ENCODE data around the gene RMND1. TPM values are rescaled to one million over a fixed set of nuclear protein-coding genes. Genes with fewer than 3 reads are reported as not detected.

RMND1 gene
- total and polyA plus RNA-seq, 2 of the 13 experiments (the other 11 are each of a cell fraction or from before 2014, with no cell fraction given), result 34.0 to 72.5 TPM

- Histone ChIP-seq H3K9me3 (ENCODE audit: low read length) (no peaks in the 10 kb centered on the region), H2AFZ (ENCODE audit: low read length) (no peak overlapping the region), H3K4me2 (ENCODE audit: low read depth, low read length) (no peak overlapping the region), H3K9ac (ENCODE audit: insufficient read depth, low read depth, low read length) (no peak overlapping the region), H3K27ac (ENCODE audit: extremely low read length, insufficient read depth, low read length) (no peak overlapping the region), H3K4me3 (replicated peaks in 1 of 3; ENCODE audit: insufficient read depth in 1 of 3, low read depth in 2 of 3, low read length in 3 of 3) (no peak overlapping the region), H3K4me1 (ENCODE audit: insufficient read depth, low read length) (peaks cover 27% of the 10 kb centered on the region), H3K79me2 (ENCODE audit: insufficient read depth, low read length) (peaks cover 83% of the 10 kb centered on the region), H3K27me3 (ENCODE audit: control insufficient read depth in 1 of 2, insufficient read depth in 2 of 2, low read length in 2 of 2) (no peaks in the 10 kb centered on the region), H3K36me3 (replicated peaks in 1 of 2; ENCODE audit: control insufficient read depth in 1 of 2, insufficient read depth in 2 of 2, low read length in 2 of 2) (no peaks in the 10 kb centered on the region; a peak in 1 of 5 replicates), H4K20me1 (ENCODE audit: insufficient read depth, low read length) (no peaks in the 10 kb centered on the region)
- 97% methylated on average over 14 of the region's 14 CpGs for WGBS (ENCODE audit: low lambda C conversion rate)
- intact Hi-C loops (cut with micrococcal nuclease; ENCODE audit: unreplicated experiment), result no loop called here
- DNase-seq (ENCODE audit: low spot score) (no peak), ATAC-seq (peak; percentile 23; the same call in 2 of the 3 replicates), FAIRE-seq (no peak)
- TF ChIP-seq REL (CRISPR knock-in tag; conservative IDR thresholded peaks at IDR 0.05), result no peak
- 0 out of 2 replicates have a peak, but pooled peaks have one; percentile 25 for TF ChIP-seq NFKB2 (CRISPR knock-in tag; IDR thresholded peaks at IDR 0.05; ENCODE audit: borderline replicate concordance)
- BruUV-seq (replicated peaks), result no TSS peak
- in situ Hi-C loops (cut with HindIII; ENCODE audit: extremely low pct_ligation_motif_present, low pct_unique_long_range_greater_than_20kb), result no loop called here
- ChIA-PET POLR2A (no interaction called here), CTCF (ENCODE audit: low intra/inter-chr PET ratio, low total read pairs) (no interaction called here)
These were observed 71.7 kb downstream of the RMND1 start for GRCh38 chr6:151379933-151380847.

DNA sequence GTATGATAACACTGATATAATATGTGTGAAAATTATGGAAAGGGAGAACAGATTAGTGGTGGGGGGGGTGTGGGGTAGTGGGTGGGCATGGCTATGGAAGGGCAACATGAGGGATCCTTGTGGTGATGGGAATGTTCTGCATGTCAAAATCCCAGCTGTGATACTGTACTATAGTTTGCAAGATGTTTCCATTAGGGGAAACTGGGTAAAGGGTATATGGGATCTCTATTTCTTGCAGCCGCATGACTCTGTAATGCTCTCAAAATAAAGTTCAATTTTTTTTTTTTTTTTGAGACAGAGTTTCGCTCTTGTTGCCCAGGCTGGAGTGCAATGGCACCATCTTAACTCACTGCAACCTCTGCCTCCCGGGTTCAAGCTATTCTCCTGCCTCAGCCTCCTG, 74.8 kb downstream of the RMND1 start:
- H3K4me2 ChIP-seq (ENCODE audit: low read depth, low read length), result no peak overlapping the region
- DNase-seq (ENCODE audit: low spot score) (no peak), FAIRE-seq (no peak), ATAC-seq (no peak)
- BruUV-seq (replicated peaks), result no TSS peak
- H3K9me3 ChIP-seq (ENCODE audit: low read length), result no peaks in the 10 kb centered on the region
- ChIA-PET POLR2A (interaction anchor here (1.0 kb wide), 1 partner anchor 13 kb away, joined by 3 read pairs; no protein-coding TSS in a partner anchor), CTCF (ENCODE audit: low intra/inter-chr PET ratio, low total read pairs) (no interaction called here)
- no peak for TF ChIP-seq ZNF883 (CRISPR knock-in tag; IDR thresholded peaks at IDR 0.05; ENCODE audit: not compliant biosample characterization)
- TF ChIP-seq SIX4 (CRISPR knock-in tag; IDR thresholded peaks at IDR 0.05), result no peak
- no peak for TF ChIP-seq MAFG (CRISPR knock-in tag; IDR thresholded peaks at IDR 0.05)
- TF ChIP-seq, protein P1, sequence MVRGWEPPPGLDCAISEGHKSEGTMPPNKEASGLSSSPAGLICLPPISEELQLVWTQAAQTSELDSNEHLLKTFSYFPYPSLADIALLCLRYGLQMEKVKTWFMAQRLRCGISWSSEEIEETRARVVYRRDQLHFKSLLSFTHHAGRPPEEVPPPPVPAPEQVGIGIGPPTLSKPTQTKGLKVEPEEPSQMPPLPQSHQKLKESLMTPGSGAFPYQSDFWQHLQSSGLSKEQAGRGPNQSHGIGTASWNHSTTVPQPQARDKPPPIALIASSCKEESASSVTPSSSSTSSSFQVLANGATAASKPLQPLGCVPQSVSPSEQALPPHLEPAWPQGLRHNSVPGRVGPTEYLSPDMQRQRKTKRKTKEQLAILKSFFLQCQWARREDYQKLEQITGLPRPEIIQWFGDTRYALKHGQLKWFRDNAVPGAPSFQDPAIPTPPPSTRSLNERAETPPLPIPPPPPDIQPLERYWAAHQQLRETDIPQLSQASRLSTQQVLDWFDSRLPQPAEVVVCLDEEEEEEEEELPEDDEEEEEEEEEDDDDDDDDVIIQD (CRISPR knock-in tag; IDR thresholded peaks at IDR 0.05; ENCODE audit: low read depth), result no peak
- TF ChIP-seq DMAP1 (CRISPR knock-in tag; IDR thresholded peaks at IDR 0.05), result no peak
- no peak for TF ChIP-seq ZNF317 (CRISPR knock-in tag; IDR thresholded peaks at IDR 0.05)
- 94% methylated on average over 3 of the region's 3 CpGs for WGBS (ENCODE audit: low lambda C conversion rate)
- peaks cover 30% of the 10 kb centered on the region for H3K4me1 ChIP-seq (ENCODE audit: insufficient read depth, low read length)
- no peaks in the 10 kb centered on the region for H3K27me3 ChIP-seq (ENCODE audit: control insufficient read depth in 1 of 2, insufficient read depth in 2 of 2, low read length in 2 of 2)
- no peak overlapping the region for H2AFZ ChIP-seq (ENCODE audit: low read length)
- no peak overlapping the region for H3K27ac ChIP-seq (ENCODE audit: extremely low read length, insufficient read depth, low read length)
- no peak overlapping the region for H3K9ac ChIP-seq (ENCODE audit: insufficient read depth, low read depth, low read length)
- peaks cover 5 to 12% of the 10 kb centered on the region in 2 experiments; a peak in 3 of 5 replicates for H3K36me3 ChIP-seq (replicated peaks in 1 of 2; ENCODE audit: control insufficient read depth in 1 of 2, insufficient read depth in 2 of 2, low read length in 2 of 2)
- intact Hi-C loops (cut with micrococcal nuclease; ENCODE audit: unreplicated experiment) (no loop called here), in situ Hi-C loops (cut with HindIII; ENCODE audit: extremely low pct_ligation_motif_present, low pct_unique_long_range_greater_than_20kb) (no loop called here)
- 0 out of 2 replicates have a peak, but pooled peaks cover 4% of the 10 kb centered on the region for H4K20me1 ChIP-seq (ENCODE audit: insufficient read depth, low read length)
- H3K79me2 ChIP-seq (ENCODE audit: insufficient read depth, low read length), result peaks cover 85% of the 10 kb centered on the region
- no peak overlapping the region for H3K4me3 ChIP-seq (replicated peaks in 1 of 3; ENCODE audit: insufficient read depth in 1 of 3, low read depth in 2 of 3, low read length in 3 of 3)

Measured in HepG2 (cell line).